Bronchial epithelial cell (primary cell): ENCODE measurements around the gene ABCA2. TPM values are rescaled to one million over a fixed set of nuclear protein-coding genes. Genes with fewer than 3 reads are reported as not detected.

Source experiments
- DNase-seq: peaks from one replicate; pipeline ENCODE4 v3.0.0-alpha.2; 2010; ENCODE audit warnings: low read depth
- FAIRE-seq: peaks from 2 replicates; lab custom pipeline; 2011; peaks lifted over from hg19 to GRCh38; lab: Jason Lieb, UNC
- H3K27me3 ChIP-seq: 2 replicates; pipeline ENCODE4 v1.5.1; 2011; ENCODE audit warnings: low read length; ENCODE audit not compliant: control insufficient read depth, insufficient read depth
- H3K36me3 ChIP-seq: 2 replicates; pipeline ENCODE4 v1.5.1; 2011; ENCODE audit warnings: low read length; ENCODE audit not compliant: control insufficient read depth, insufficient read depth
- H3K4me3 ChIP-seq: 2 replicates; pipeline ENCODE4 v1.5.1; 2011; ENCODE audit warnings: mild to moderate bottlenecking, low read depth, low read length, control low read depth
- total RNA-seq: library from RNA; depleted of rRNA; stranded (reverse); fragments of >200 nt; gene quantifications from 2 replicates; pipeline ENCODE4 v1.2.1, GENCODE V29; 2014
- TF ChIP-seq, protein P1 (sequence below): IDR thresholded peaks from 2 replicates; pipeline ENCODE4 v1.5.1; 2011; ENCODE audit warnings: mild to moderate bottlenecking, moderate library complexity, low read length, control low read depth, inconsistent platforms; ENCODE audit not compliant: insufficient read depth, severe bottlenecking

ABCA2 gene
- total RNA-seq, 1 donor from 2014 or later = 5.5 TPM

DNA sequence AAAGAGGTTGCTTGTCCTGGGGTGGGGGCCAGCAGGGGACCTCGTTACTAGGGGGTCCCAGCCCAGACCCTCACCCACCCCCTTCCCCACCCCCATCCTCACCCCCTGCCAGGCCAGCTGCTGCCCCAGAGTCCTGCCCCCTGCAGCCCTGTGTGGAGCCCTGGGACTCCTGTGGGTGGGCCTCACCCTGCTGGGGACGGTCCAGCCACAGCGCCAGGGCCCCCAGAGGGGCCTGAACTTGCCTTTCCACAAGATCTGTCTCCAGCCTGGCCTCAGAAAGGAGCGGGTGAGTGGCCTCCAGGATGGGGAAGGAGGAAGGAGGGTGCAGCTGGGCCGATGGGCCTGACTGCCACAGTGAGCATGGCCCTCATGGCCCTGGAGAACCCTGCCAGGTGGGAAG is 58.3 kb downstream of the ABCA2 start:
- H3K27me3 ChIP-seq = peaks cover 2% of the 10 kb centered on the region
- TF ChIP-seq, protein P1, sequence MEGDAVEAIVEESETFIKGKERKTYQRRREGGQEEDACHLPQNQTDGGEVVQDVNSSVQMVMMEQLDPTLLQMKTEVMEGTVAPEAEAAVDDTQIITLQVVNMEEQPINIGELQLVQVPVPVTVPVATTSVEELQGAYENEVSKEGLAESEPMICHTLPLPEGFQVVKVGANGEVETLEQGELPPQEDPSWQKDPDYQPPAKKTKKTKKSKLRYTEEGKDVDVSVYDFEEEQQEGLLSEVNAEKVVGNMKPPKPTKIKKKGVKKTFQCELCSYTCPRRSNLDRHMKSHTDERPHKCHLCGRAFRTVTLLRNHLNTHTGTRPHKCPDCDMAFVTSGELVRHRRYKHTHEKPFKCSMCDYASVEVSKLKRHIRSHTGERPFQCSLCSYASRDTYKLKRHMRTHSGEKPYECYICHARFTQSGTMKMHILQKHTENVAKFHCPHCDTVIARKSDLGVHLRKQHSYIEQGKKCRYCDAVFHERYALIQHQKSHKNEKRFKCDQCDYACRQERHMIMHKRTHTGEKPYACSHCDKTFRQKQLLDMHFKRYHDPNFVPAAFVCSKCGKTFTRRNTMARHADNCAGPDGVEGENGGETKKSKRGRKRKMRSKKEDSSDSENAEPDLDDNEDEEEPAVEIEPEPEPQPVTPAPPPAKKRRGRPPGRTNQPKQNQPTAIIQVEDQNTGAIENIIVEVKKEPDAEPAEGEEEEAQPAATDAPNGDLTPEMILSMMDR = no peak
- no peak overlapping the region for H3K4me3 ChIP-seq
- FAIRE-seq = no peak
- no peaks in the 10 kb centered on the region for H3K36me3 ChIP-seq
- DNase-seq = no peak

DNA sequence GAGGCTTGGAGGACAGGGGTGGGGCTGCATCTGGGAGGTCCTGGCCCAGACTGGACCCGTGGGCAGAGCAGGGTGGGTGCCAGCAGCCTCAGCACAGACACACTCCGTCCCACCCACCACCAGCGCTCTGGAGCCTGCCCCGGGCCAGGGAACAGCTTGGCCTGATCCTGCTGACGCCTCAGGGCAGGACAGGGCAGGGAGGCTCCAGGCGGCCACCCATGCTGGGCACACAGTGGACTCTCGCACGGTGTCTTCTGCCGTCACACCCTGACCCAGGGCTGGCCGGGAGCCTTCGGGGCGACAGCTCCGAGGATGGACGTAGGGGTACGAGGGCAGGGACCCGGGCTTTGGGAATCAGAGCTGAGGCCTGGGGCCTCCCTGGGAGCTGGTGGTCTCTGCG is 58.9 kb downstream of the ABCA2 start:
- DNase-seq = no peak
- TF ChIP-seq, protein P1 = no peak
- FAIRE-seq = no peak
- Histone ChIP-seq H3K27me3 (peaks cover 2% of the 10 kb centered on the region), H3K4me3 (no peak overlapping the region), H3K36me3 (no peaks in the 10 kb centered on the region)

DNA sequence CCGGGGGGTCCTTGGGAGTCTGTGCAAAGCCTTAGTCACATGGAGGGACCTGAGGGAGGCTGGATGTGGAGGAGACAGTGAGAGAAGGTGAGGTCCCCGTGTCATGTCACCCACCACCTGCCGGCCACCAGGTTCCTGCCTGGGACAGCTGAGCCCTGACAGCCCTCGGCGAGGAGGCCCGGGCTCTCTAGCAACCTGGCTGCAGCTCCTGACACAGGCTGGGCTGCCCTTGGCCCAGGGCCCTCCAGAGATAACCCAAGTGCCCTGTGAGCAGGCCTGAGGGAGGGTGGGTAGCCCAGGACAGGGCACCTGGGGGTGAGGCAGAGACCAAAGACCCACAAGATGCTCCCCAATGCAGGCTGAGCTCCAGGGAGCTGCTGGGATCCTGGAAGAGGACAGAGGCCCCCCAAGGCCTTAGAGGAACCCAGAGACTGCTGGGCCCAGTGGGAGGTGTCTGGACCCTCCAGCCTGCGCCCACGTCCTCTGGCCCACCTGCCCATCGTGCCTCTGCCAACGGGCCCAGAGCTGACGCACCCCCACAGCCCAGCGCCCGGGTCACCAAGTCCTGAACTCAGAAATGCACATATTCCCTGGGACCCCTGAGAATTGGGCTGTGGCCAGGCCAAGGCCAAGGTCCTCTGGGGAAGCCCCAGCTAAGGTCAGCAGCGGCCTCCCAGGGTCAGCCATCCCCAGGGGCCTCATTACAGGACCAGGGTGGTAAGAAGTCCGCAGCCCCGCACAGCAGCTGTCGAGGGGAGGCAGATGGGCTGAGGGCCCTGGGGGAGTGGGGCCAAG is 59.5 kb downstream of the ABCA2 start:
- TF ChIP-seq, protein P1 = no peak
- no peak for FAIRE-seq
- Histone ChIP-seq H3K36me3 (no peaks in the 10 kb centered on the region), H3K4me3 (no peak overlapping the region), H3K27me3 (peaks cover 2% of the 10 kb centered on the region)
- DNase-seq = no peak

DNA sequence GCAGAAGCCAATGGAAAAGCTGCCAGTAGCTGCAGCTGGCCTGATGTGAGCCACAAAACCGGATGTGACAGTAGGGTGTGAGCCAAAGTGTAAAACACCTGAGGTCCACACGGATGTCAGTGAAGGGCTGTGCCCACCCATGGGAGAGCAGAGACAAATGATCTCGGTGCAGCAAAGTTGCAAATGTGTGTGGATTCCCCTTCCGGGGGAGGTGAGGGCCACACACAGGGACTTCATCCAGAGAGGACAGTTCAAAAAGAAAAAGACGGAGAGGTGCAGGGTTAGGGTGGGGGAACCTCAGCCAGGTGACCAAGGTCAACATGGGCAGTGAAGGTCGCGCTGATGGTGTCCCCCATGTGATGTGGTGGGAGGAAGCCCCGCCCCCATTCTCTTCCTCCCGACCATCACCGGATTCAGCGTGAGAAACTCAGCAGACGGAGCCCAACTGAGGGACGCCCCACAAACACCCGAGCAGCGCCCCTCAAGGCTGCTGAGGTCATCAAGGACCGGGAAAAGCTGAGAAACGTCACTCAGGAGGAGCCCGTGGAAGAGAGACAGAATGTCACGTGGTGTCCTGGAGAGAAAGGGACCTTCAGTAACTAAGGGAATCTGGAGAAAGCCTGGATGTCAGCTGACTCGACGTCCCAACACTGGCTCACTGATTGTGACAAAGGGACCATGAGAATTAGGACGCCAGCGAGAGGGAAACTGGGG is 62.1 kb downstream of the ABCA2 start:
- DNase-seq = no peak
- no peak for FAIRE-seq
- TF ChIP-seq, protein P1 = no peak
- Histone ChIP-seq H3K4me3 (no peak overlapping the region), H3K36me3 (no peaks in the 10 kb centered on the region), H3K27me3 (peaks cover 5% of the 10 kb centered on the region)

DNA sequence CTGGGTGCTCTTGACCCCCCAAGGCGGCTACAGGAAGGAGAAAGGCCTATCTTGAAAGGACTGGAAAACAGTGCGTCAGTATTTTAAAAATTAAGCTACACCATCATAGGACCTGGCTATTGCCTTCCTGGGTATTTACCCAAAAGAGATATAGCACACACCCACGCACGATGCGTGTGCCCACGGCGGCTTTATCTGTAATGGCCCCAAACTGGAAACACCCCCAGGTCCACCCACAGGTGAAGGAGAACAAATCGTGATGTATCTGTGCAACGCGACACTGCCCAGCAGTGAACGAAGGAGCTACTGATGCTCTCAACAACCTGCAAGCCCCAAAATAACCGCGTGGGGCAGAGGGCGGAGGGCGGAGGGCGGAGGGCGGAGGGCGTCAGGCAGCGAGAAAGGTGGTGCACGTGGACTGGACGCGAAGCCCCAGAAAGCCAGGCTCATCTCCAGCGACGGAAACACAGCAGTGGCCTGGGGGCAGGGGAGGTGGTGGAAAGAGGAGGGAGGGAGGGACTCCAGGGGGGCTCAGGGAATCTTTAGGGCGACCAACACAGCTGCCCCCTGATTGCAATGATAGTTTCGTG is 63.1 kb downstream of the ABCA2 start:
- FAIRE-seq = no peak

More for the DNA sequence above, 63.1 kb downstream of the ABCA2 start:
- H3K27me3 ChIP-seq = peaks cover 5% of the 10 kb centered on the region
- no peaks in the 10 kb centered on the region for H3K36me3 ChIP-seq
- TF ChIP-seq, protein P1 = no peak
- no peak for DNase-seq
- no peak overlapping the region for H3K4me3 ChIP-seq
